Inferior parietal cortex (tissue), 1 donor: ENCODE data around the gene WIPF1.

Experiments
- DNase-seq: peaks from one replicate; pipeline ENCODE4 v3.0.0-alpha.2; 2016; ENCODE audit errors: extremely low spot score

WIPF1 gene

DNA sequence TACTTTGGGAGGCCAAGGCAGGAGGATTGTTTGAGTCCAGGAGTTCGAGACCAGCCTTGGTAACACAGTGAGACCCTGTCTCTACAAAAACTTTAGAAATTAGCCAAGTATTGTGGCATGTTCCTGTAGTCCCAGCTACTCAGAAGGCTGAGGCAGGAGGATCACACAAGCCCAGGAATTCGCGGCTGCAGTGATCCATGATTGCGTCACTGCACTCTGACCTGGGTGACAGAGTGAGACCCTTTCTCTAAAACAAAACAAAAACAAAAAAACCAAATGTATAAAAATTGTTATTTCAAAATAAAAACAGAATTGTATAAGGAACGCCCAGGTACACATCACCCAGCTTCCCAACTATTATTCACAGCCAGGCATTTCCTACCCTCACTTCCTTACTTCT is 56.7 kb downstream of the WIPF1 start:
- no peak for DNase-seq

DNA sequence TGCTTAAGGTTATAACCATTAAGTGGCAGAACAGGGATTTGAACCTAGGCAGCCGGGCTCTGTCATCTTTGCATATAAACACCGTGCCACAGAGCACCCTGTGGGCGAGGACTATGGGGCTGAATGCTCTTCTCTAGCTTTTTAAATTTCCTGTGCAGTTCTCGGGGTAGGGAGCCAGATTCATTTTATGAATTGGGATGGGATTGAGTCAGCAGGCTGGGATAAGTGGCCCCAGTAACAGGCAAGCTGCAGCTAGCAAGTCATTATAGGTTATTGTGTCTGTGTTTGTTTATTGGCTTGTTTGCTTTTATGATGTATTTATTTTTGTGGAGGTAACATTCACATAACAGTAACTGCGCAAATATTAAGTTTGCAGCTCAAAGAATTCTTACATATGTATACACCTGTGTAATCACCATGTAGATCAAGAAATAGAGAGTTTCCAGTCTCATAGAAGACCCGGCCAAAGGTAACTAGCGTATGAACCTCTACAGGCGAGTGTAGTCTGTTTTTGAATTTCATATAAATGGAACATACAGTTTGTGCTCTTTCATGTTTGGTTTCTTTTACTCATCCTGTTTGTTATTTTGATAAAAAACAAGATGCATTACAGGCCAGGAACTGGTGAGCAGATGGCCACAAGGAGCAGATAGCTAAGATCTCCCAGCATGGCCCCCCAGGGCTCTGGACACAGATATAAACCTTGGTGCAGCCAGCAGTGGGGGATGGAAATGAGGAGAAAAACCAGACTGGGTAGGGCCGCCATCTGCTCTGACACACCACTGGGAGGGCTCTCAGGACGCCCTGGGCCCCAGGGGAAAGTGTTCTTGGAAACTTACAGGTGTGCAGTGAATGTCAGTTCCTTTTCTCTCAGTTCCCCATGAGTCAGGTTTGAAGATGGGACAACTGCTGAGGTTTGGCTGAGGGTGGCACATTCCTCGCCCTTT is 61.6 kb downstream of the WIPF1 start:
- no peak for DNase-seq

DNA sequence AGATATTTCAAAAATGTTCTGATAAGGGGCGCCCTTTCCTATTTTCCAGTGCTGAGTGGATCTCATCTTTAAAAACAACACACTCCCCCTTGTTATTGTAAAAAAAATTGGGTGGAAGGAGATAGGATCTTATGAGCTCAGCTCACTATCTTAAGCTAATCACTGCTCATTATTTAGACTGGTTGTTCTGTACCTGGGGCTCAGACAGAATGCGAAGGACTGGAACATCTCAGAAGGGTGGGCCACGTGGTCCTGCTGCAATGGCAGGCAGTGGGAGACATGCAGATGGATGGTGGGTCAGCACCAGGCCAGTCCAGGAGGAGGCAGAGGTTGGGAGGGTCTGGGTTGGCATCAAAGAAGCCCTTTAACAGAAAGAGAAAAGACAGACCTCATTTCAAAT is 62.5 kb downstream of the WIPF1 start:
- DNase-seq, result no peak

DNA sequence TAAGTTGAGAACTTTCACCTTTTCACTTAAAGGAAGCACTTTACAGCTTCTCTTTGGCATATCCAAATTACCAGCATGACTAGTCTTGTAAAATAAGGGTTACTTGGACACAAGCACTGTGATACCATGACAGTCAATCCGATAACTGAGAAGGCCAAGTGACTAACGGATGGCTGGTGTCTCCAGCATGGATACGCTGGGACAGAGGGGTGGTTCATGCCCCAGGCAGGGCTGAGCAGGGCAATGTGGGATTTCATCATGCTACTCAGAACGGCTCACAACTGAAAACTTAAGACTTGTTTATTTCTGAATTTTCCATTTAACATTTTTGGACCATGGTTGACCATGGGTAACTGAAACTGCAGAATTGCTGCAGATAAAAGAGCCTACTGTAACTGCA is 67.7 kb downstream of the WIPF1 start:
- no peak for DNase-seq

DNA sequence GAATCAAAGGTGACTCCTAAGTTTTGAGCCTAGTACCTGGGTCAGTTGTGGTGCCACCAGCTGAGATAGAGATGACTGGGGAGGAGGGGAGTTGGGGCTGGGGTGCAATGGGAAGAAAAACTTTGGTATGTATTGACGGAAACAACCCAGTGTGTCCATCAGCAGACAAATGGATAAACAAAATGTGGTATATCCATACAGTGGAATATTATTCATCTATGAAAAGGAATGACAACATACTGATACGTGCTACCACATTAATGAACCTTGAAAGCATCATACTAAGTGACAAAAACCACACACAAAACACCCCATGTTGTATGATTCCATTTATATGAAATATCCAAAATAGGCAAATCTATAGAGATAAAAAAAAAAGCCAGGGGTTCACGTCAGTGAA is 69.6 kb downstream of the WIPF1 start:
- no peak for DNase-seq

DNA sequence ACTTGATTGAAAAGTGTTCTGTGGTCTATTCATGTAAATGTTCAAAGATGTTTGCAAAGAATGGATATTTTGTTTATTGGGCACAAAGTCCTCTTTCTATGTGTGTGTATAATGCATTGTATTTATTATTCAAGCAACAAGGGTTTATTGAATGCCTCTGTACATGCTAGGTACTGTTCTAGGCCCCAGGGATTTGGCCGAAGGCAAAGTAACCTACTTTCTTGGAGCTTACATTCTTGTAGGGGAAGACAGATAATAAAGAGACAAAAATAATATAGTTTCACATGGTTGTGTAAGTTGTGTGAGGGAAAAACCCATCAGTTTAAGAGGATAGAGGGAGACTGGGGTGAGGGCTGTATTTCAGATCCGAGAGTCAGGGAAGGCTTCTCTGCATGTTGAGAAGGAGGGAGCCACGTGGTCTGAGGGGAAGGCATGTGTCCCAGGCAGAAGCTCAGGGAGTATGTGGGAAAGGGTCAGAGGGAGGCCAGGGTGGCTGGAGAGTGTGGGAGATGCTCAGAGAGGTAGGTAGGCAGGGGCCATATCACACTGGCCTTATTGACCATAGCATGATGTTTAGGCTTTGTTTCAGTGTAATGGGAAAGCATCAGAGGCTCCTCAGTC is 70.4 kb downstream of the WIPF1 start:
- no peak for DNase-seq

DNA sequence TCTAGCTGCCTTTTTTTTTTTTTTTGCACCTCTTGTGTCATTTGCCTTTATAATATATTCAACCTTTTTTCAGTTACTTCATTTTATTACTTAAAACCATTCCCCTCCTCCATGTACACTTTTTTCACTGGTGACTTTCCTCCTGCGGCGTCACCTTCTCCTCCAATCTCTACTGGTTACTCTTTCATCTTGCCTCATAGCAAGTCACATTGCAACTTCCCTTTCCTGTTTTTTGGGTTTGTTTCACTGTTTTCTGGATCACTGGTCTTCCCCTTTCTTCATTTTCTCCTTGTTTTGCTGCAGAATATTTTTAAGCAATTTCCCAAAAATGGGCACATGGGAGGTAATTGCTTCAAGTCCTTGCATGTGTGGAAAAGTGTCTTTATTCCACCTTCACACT is 73.1 kb downstream of the WIPF1 start:
- DNase-seq, result no peak

DNA sequence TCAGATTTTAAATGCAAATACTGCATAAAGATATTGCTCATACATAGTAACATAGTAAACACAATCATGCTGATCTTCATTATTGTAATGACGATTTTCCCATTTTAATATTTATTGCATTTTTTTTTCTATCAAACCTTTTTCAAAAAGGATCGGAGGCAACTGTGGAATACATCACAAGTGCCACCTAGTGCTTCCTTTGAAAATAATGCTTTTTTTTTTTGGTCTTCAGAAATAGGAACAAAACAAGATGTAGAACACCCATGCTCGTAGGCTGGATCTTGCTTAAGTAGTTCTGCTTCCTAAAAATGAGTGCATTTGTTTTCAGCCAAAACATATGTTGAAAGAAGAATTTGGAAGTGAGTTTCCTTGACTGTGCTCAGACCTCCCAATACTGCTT is 75.1 kb downstream of the WIPF1 start:
- DNase-seq, result peak; percentile 61

DNA sequence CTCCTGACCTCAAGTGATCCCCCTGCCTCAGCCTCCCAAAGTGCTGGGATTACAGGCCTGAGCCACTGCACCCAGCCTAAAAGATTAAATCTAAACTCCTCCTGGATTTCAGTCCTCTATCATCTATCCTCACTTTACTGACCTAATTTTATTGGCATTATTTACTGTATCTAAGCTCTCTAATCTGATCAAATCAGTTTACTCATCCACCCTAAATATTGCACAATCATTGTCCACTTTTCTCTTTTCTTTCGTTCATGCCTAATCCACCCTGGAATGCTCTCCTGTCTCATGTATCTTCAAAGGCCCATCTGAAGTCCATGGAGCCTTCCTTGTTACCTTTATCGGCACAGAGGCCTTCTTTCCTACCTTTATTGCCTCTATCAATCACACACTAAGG is 79.2 kb downstream of the WIPF1 start:
- no peak for DNase-seq

DNA sequence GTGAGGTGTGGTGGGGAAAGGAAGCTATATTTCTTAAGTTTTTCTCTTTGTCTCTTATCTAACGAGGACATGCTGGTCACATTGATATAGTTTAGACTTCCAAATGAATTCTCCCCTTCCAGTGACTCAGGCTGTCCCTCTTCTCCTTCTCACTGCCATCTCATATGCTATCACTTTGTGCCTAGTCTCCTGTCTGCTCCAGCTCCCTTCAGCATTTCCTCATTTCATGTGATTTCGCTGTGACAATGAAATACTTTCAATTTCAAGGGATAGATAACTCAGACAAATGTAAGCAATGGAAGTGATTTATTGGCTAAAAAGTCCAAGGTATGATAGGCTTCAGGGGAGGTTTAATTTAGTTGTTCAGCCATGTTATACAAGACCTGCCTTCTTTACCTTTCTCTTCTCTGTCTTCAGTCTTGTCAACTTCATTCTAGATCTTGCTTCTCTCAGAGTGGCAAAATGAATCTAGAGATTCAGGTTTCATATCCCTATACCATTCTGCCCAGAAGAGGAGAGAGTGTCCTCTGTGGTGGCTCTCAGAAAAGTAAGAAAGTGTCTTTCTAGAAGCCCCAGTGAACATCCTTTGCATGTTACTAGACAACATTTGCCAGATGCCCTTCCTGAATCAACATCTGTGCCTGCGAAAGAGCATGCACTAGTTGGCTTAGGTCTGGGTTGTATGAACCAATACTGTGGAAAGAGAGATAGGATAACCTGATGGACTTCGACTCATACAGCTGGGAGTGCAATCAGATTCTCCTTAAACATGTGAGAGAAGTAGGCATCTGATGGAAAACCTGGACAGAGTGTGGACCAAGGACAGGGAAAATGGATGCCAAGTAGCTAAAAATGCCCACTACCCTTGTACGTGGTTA is 80.9 kb downstream of the WIPF1 start:
- no peak for DNase-seq

DNA sequence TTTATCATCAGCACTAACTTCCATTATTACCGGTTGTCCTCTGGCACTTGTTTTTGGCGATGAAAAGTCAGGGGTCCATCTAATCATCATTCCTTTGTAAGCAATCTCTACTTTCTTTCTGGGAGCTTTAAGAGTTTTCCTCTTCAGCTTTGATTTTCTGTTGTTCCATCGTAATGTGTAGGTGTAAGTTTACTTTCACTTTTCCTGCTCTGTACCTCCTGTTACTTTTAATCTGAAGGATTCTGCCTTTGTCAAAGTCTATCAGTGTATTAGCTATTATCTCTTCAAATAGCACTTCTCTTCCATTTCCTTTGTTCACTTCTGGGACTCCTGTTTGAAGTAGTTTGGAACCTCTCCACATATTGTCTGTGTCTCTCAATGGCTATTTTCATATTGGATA is 85.3 kb downstream of the WIPF1 start:
- DNase-seq, result no peak

DNA sequence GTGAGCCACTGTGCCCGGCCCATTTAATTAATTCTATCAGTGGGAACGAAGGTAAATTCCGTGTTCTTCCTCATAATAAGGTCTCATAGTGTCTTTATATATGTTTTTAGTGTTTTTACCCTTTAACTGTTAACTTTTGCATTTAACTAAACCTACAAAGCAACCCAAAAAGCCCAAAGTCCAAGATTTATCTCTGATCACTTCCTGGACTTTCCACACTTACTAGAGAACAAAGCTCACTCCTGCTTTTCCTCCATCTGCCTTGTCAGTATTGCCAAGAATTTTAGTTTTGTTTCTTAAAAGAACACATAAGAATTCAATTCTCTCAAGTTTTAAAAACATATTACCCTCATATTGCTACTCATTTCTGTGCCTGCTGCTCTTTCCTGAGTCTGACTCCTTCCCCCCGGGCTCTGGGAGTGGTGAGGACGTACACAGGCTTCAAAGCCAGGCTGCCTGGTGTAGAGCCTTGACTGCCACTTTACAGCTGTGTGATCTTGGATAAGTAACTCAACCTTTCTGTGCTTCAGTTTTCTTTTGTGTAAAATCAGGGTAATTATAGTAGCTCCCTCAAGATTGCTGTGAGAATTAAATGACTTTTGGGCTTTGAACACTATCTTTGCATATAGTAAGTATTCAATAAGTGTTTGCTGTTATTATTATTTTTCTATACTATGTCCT is 85.9 kb downstream of the WIPF1 start:
- DNase-seq, result no peak

DNA sequence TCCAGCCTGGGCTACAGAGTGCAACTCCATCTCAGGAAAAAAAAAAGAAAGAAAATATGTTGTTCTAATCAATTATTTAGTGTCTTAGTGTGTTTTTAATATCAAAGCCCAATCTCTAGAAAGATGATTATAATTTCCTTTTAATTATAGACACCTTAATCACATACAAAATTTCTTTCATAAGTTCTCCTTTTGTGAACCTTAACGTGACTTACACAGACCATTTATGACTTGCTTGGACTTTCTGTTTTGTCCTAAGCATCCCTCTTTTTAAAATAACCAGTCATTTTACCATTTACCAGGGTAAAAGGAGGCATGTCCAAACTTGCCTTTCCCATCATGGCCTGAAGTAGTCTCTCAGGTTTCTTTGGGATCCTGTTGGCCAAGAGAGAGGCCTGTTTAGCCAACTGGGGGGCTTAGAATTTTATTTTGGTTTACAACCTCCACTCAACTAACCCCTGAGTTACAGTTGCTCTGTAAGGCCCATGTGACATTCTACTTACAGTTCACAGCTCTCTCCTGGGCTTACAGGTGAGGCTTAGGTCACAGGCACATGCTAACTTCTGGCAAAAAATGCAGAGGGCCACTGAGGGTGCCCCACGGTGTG is 86.9 kb downstream of the WIPF1 start:
- no peak for DNase-seq
